Measurements from ENCODE around the gene CCT7. TPM values are rescaled to one million over a fixed set of nuclear protein-coding genes. Genes with fewer than 3 reads are reported as not detected.

The CCT7 gene
- total RNA-seq, 1 experiment from 2014 or later, result 319 TPM

- Histone ChIP-seq H3F3A (ENCODE audit: insufficient read depth, low read depth) (no peaks in the 10 kb centered on the region), H3K4me2 (no peak overlapping the region), H2AFZ (no peak overlapping the region), H3K27ac (no peak overlapping the region), H3K27me3 (ENCODE audit: insufficient read depth, low read depth) (no peaks in the 10 kb centered on the region), H3K79me2 (ENCODE audit: low read depth) (no peaks in the 10 kb centered on the region), H3K9me3 (ENCODE audit: insufficient read depth, low read depth) (no peaks in the 10 kb centered on the region), H3K9me2 (ENCODE audit: insufficient read depth) (no peaks in the 10 kb centered on the region), H3K4me3 (peak overlapping the region; percentile 23; the same call in 1 of the 2 replicates), H4K20me1 (ENCODE audit: insufficient read depth) (peaks cover 4% of the 10 kb centered on the region; the same call in 1 of the 2 replicates), H3K4me1 (replicated peaks; ENCODE audit: insufficient read depth) (no peaks in the 10 kb centered on the region), H3K36me3 (ENCODE audit: low read depth) (peaks cover 4% of the 10 kb centered on the region)
- BruUV-seq (replicated peaks), result no TSS peak
- intact Hi-C loops (cut with micrococcal nuclease; ENCODE audit: unreplicated experiment), result no loop called here
- TF ChIP-seq CTCF (conservative IDR thresholded peaks at IDR 0.05), result no peak
- TF ChIP-seq EZH2 (IDR thresholded peaks at IDR 0.05; ENCODE audit: low read depth), result no peak
- CTCF ChIA-PET, result no interaction called here
- DNase-seq, result peak in 1 of 2 experiments; percentile 63
- POLR2A ChIA-PET (ENCODE audit: unreplicated experiment), result no interaction called here
These were observed 35.0 kb downstream of the CCT7 start for GRCh38 chr2:73268830-73269685.

- BruUV-seq (replicated peaks), result no TSS peak
- no peak overlapping the region for H2AFZ ChIP-seq
- DNase-seq, result no peak
- peak overlapping the region; percentile 23; the same call in 1 of the 2 replicates for H3K4me3 ChIP-seq
- intact Hi-C loops (cut with micrococcal nuclease; ENCODE audit: unreplicated experiment), result no loop called here
- H3K27ac ChIP-seq, result no peak overlapping the region
- TF ChIP-seq EZH2 (IDR thresholded peaks at IDR 0.05; ENCODE audit: low read depth), result no peak
- TF ChIP-seq CTCF (conservative IDR thresholded peaks at IDR 0.05), result no peak
- H3K9me3 ChIP-seq (ENCODE audit: insufficient read depth, low read depth), result no peaks in the 10 kb centered on the region
- ChIA-PET CTCF (no interaction called here), POLR2A (ENCODE audit: unreplicated experiment) (no interaction called here)
- peak overlapping the region; percentile 24; the same call in 1 of the 2 replicates for H3K4me2 ChIP-seq
- H3K9me2 ChIP-seq (ENCODE audit: insufficient read depth), result no peaks in the 10 kb centered on the region
- H3K27me3 ChIP-seq (ENCODE audit: insufficient read depth, low read depth), result no peaks in the 10 kb centered on the region
- H3K36me3 ChIP-seq (ENCODE audit: low read depth), result peaks cover 4% of the 10 kb centered on the region; the same call in 1 of the 2 replicates
- H4K20me1 ChIP-seq (ENCODE audit: insufficient read depth), result peaks cover 4% of the 10 kb centered on the region; the same call in 1 of the 2 replicates
- no peaks in the 10 kb centered on the region for H3K4me1 ChIP-seq (replicated peaks; ENCODE audit: insufficient read depth)
- H3K79me2 ChIP-seq (ENCODE audit: low read depth), result no peaks in the 10 kb centered on the region
- H3F3A ChIP-seq (ENCODE audit: insufficient read depth, low read depth), result no peaks in the 10 kb centered on the region
These were observed 35.8 kb downstream of the CCT7 start for GRCh38 chr2:73269686-73270465.

- ChIA-PET CTCF (no interaction called here), POLR2A (ENCODE audit: unreplicated experiment) (no interaction called here)
- no peak for TF ChIP-seq EZH2 (IDR thresholded peaks at IDR 0.05; ENCODE audit: low read depth)
- TF ChIP-seq CTCF (conservative IDR thresholded peaks at IDR 0.05), result no peak
- intact Hi-C loops (cut with micrococcal nuclease; ENCODE audit: unreplicated experiment), result no loop called here
- no peaks in the 10 kb centered on the region for H3F3A ChIP-seq (ENCODE audit: insufficient read depth, low read depth)
- H3K9me3 ChIP-seq (ENCODE audit: insufficient read depth, low read depth), result no peaks in the 10 kb centered on the region
- H3K36me3 ChIP-seq (ENCODE audit: low read depth), result peaks cover 4% of the 10 kb centered on the region; the same call in 1 of the 2 replicates
- no peak overlapping the region for H2AFZ ChIP-seq
- H3K4me2 ChIP-seq, result no peak overlapping the region
- no peak overlapping the region for H3K4me3 ChIP-seq
- H4K20me1 ChIP-seq (ENCODE audit: insufficient read depth), result peaks cover 4% of the 10 kb centered on the region; the same call in 1 of the 2 replicates
- no TSS peak for BruUV-seq (replicated peaks)
- H3K27me3 ChIP-seq (ENCODE audit: insufficient read depth, low read depth), result no peaks in the 10 kb centered on the region
- 0 out of 2 replicates have a peak, but pooled peaks cover 10% of the 10 kb centered on the region for H3K79me2 ChIP-seq (ENCODE audit: low read depth)
- H3K4me1 ChIP-seq (replicated peaks; ENCODE audit: insufficient read depth), result no peaks in the 10 kb centered on the region
- no peak overlapping the region for H3K27ac ChIP-seq
- H3K9me2 ChIP-seq (ENCODE audit: insufficient read depth), result no peaks in the 10 kb centered on the region
- DNase-seq, result no peak
These were observed 38.2 kb downstream of the CCT7 start for GRCh38 chr2:73272270-73272669.
